Gastrocnemius medialis (tissue), 4 donors: ENCODE measurements around the gene ITPR2.

ENCODE experiments used
- POLR2A ChIP-seq, 2 donors: fragments of 450-650 bp; IDR thresholded peaks; one replicate each; pipeline ENCODE4 v1.6.1; 2017; ENCODE audit warnings: antibody characterized with exemption in 2 of 2, mild to moderate bottlenecking in 2 of 2, moderate library complexity in 2 of 2
- TF ChIP-seq, protein P1 (sequence below), 5 experiments: fragments of 450-650 bp in 3 of 5; fragments of 200-600 bp in 2 of 5; sonication (generic) in 2 of 5; IDR thresholded peaks in 4 of 5; conservative IDR thresholded peaks in 1 of 5; 1 replicate in 4 of 5; 2 replicates in 1 of 5; pipeline ENCODE4 v1.5.1; 2016 to 2019; ENCODE audit warnings: antibody characterized with exemption in 5 of 5, mild to moderate bottlenecking in 3 of 5, moderate library complexity in 3 of 5

- TF ChIP-seq, protein P1, sequence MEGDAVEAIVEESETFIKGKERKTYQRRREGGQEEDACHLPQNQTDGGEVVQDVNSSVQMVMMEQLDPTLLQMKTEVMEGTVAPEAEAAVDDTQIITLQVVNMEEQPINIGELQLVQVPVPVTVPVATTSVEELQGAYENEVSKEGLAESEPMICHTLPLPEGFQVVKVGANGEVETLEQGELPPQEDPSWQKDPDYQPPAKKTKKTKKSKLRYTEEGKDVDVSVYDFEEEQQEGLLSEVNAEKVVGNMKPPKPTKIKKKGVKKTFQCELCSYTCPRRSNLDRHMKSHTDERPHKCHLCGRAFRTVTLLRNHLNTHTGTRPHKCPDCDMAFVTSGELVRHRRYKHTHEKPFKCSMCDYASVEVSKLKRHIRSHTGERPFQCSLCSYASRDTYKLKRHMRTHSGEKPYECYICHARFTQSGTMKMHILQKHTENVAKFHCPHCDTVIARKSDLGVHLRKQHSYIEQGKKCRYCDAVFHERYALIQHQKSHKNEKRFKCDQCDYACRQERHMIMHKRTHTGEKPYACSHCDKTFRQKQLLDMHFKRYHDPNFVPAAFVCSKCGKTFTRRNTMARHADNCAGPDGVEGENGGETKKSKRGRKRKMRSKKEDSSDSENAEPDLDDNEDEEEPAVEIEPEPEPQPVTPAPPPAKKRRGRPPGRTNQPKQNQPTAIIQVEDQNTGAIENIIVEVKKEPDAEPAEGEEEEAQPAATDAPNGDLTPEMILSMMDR (IDR thresholded peaks at IDR 0.05 in 4 of 5, conservative IDR thresholded peaks at IDR 0.05 in 1 of 5): no peak
- no peak for TF ChIP-seq POLR2A (IDR thresholded peaks at IDR 0.05)
Measured at GRCh38 chr12:26848156-26848825, 15.3 kb upstream of the ITPR2 start.
